NCI-H2081 treated with DMSO at 0.1 percent for 48 hours (cell line): Measurements from ENCODE around the gene SLC16A3.
A peak's percentile ranks its signal among the peaks of the same experiment; 100 is the strongest.

Source experiments
- DNase-seq: peaks from one replicate; lab custom pipeline; 2025; lab: John Stamatoyannopoulos, UW

Gene SLC16A3

DNA sequence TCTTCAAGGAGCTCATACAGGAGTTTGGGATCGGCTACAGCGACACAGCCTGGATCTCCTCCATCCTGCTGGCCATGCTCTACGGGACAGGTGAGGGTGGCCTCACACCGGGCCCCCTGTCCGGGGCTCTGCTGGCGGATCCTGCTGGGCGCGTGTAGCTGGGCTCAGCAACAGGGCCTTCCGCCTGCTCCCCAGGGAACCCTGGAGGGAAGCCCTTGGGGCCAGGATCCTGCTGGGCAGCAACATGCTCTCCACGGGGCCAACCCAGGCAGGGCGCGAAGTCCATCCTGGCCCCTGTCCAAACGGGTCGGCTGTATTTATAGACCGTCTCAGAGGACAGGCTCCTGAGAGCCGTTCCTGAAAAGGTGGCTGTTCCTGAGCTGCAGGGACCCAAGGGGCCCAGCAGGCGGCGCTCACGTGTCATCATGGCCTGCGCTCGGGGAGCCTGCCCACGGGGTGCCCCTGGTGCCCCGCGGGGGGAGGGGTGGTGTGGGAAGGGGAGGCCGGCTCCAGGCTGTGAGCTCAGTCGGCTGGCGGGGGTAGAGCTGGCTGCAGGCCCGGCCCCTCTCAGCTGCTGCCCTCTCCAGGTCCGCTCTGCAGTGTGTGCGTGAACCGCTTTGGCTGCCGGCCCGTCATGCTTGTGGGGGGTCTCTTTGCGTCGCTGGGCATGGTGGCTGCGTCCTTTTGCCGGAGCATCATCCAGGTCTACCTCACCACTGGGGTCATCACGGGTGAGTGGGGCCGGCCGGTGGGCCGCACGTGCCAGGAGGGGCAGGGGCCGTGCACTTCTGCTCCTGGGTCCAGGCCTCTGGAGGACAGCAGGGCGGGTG, 7.5 kb downstream of the SLC16A3 start:
- peak; percentile 25 for DNase-seq

GRCh38 chr17:82237083-82237745, 8.4 kb downstream of the SLC16A3 start:
- DNase-seq: no peak

DNA sequence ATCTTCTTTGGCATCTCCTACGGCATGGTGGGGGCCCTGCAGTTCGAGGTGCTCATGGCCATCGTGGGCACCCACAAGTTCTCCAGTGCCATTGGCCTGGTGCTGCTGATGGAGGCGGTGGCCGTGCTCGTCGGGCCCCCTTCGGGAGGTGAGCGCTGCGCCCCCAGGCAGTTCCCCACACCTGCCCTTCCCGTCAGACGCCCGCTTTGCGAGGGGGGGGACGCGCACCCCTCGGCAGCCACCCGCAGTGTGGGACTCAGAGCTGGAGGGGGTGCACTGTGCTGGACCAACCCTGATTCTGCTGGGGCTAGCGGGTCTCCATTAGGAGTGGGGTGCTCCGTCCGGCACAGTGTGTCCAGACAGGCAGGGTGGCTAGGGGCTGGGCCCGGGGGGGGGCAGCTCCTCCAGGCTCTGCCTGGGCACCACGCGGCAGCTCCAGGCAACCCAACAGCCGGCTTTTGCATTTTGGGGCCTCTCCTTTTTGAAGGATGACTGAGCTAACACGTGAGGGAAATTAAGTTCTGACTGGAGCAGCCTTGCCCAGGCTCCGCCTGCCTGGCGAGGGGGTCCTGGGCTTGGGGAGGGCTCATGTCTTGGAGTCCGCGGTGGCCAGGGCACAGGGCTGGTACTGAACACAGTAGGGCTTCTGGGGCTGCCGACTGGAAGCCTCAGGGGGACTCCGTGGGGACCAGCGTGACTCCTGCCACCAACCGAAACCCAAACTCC, 9.1 kb downstream of the SLC16A3 start:
- no peak for DNase-seq

DNA sequence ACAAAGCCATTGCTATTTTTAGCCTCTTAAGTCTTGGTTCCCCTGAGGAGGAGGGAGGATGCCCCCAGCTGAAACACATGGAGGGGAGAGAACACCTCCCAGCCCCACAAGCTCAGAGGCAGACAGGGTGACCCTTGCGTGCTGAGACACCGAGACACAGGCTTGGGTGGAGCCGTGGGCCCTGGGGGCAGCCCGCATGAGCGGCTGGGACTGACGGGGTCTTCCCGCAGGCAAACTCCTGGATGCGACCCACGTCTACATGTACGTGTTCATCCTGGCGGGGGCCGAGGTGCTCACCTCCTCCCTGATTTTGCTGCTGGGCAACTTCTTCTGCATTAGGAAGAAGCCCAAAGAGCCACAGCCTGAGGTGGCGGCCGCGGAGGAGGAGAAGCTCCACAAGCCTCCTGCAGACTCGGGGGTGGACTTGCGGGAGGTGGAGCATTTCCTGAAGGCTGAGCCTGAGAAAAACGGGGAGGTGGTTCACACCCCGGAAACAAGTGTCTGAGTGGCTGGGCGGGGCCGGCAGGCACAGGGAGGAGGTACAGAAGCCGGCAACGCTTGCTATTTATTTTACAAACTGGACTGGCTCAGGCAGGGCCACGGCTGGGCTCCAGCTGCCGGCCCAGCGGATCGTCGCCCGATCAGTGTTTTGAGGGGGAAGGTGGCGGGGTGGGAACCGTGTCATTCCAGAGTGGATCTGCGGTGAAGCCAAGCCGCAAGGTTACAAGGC, 9.8 kb downstream of the SLC16A3 start:
- peak; percentile 16 for DNase-seq

DNA sequence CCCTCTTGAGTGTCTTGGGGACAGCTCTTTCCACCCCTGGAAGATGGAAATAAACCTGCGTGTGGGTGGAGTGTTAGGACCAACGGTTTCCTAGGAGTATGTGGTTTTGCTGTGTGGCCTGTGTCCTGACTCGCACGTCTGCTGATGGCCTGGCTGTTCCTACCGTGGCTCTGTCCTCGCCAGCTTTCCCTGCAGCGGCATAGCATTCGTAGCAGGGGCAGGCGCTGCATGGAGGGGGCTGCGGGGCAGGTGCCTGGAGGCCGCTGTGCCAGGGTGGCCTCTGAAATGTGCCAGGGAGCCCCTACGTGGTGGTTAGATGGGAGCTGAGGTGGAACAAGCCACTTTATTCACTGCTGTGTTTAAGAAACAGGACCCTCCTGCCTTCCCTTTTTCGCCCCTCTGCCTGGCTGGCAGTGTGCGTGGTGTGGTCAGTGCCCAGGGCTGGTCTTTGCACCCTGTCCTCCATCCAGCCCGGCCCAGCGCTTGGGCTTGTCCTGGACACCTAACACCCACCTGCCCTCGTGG, 10.6 kb downstream of the SLC16A3 start:
- DNase-seq: no peak

- DNase-seq: no peak
Measured at GRCh38 chr17:82239926-82240505, 11.2 kb downstream of the SLC16A3 start.

DNA sequence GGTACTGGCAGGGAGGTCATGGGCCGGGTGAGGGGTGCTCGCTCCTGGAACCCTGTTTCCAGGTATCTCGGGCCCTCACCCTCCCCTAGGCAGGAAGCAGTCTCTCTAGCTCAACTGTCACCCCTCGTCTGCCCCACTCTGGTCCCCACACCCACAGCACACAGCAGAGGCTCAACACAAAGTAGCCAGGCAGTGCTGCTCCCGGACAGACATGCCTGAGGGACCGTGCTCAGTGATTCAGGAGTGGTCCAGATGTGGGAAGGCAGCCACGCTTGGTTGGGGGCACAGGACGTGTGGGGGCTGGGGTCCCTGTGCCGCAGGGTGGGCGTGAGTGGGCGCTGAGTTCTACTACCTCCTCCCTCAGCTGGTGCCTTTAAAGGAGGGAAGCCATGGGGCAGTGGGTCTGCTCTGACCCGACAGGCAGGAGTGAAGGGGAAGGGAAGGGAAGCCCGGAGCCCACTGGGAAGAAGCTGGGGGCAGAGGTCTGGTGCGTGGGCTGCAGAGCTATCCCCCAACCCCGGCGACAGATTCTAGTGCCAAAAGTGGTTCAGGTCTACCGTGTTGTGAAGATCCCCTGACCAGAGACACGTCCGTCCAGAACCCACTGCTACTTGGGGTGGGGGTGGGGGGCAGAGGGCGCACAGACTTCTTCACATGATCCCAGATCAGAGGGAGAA, 11.8 kb downstream of the SLC16A3 start:
- no peak for DNase-seq

DNA sequence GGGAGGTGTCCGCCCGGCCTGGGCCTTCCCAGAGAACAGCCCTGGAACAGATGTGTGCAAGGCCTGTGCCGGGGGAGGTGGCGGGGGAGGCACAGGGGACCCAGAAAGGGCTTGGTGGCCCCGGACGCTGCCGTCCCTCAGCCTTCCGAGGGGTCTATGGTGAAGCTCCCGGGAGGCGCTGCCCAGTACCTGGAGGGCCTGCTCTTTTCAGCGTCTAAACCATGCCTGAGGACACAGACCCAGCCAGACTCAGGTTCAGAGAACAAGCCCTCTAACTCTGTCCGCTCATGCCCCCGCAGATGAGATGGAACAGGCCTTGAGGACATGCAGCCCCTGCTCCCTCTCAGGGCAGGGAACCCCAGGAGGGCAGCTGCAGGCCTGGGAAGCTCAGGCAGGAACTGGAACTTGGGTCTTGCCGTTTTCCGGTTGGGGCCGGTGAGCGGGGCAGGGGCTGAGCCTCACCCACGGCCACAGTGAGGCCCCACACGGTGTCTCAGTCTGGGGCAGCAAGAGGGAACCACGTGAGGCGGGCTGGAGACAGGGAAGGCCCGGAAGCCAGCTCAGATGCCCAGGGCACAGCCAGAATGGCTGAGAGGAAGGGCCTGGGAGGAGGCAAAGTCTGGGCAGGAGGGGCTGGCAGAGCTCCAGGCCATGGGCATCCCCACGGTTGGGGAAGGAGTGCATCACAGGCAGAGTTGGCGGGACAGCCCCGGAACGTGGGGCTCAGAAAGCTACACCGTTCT, 12.5 kb downstream of the SLC16A3 start:
- DNase-seq: no peak

DNA sequence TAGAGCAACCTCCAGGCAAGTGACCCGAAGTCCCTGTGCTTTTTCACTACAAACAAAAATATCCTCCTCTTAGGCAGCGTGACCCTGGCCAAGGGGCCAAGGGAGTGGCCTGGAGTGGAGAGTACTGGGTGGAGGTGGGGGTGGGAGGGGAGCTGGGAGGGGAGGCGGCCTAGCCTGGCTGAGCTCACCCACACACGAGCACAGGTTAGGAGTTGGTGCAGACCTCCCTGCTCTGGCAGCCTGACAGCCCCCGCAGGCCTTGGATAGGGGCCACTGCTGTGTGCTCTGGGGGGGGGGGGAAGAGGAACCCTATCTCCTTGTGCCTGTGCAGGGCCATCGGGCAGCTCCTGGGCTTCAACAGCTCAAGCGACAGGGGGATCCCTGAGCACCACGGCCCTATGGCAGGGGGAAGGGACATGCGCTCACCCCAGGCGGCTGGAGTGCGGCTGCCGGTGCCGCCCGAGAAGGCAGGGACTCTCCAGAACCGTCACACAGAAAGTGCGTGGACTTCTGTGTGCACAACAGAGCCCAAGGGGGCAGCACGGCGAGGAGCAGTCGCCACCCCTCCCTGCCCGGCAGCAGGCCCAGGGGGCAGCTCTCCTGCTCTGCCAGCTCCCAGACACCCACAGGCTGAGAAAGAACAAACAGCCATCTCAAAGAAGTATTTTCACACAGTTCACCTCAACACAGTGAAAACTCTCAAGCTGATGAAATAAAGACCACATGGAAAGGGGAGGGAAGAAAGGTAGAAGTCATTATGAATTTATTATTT, 13.3 kb downstream of the SLC16A3 start:
- DNase-seq: no peak

- DNase-seq: no peak
Measured at GRCh38 chr17:82242698-82242976, 13.8 kb downstream of the SLC16A3 start.

DNA sequence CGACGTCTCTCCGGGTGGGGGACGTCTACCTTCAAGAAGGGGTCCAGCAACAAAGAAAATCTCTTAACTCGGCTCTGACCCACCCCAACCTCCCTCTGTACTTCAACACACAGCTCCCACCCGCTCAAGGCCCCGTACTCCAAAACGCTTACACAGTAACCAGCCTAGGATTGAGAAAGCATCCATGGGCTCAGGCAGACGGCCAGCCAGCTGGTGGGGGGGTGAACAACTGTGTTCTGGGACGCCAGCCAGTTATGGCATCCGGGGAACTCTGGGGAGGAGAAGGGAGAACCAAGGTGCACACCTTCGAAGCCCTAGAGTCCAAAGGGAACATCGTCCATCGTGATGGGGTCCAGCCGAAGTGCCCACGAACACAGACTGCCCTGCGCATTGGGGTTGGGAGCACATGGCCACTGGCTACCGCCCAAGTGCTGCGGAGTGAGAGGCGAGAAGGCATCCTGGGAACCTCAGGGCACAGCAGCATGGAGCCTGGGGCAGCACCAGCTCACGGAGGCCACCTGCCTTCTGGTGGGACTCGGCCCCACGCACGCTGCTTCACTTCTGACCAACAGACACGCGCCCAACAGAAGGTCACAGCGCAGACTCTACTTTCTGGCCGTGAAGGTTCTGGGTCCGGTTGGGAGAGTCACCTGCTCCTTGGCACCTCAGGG, 14.3 kb downstream of the SLC16A3 start:
- no peak for DNase-seq

GRCh38 chr17:82243648-82244412, 15.0 kb downstream of the SLC16A3 start:
- DNase-seq: no peak

- DNase-seq: no peak
Measured at GRCh38 chr17:82244413-82245133, 15.7 kb downstream of the SLC16A3 start.

DNA sequence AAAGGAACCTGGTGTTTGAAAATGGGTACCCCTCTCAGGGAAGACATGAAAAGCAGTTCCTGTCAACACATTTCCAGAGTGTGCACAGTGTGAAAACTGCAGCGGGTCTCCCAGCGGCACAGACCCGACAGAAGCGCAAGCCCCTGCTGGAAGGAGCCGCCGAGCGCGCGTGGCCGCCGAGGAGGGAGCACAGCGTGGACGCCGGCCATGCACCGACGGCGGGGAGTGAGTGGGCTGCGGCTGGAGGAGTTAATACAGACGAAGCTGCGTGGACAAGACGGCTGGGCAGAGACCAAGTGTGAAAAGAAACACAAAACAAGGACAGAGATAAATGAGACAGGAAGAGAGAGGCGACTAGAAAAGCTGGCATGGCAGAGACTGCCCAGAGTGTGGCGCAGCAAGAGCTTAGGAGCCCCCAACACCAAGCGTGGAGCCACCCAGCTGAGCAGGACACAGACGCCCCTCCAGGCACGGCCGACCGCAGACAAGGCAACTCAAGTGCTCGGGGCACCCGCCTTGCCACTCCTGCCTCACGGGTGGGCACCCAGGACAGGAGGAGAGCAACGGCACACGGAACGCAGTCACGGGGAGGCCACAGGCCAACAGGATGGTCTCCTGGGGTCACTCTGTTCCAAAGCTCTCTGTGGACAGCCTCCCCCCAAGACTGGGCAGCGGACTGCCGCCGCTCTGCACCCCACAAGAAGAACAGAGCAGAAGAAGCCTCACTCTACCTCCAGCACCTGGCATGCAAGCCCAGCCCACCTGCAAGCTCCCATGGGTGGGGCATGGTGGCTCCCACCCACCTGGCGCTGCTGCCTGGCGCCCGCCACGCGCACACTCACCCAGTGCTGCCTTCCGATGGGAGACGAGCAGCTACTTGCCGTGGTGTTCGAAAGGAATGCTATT, 16.5 kb downstream of the SLC16A3 start:
- no peak for DNase-seq

DNA sequence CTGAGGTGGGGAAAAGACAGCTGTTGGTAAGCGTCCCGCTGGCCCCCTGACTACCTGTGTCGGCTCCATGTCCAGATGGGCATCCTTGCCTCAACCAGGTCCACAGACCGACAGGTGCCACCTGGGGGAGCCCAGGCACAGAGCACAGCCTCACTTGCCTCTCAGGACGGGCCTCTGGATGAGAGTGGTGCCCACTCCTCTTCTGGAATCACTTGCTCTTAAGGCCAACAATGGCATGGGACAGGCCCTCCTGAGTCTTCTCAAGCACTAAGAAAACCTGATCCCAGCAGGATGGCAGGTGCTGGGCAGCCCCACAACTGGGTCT, 17.2 kb downstream of the SLC16A3 start:
- DNase-seq: no peak

- no peak for DNase-seq
Measured at GRCh38 chr17:82246365-82247181, 17.7 kb downstream of the SLC16A3 start.
